ENCODE measurements around the gene STMND1. TPM values are rescaled to one million over a fixed set of nuclear protein-coding genes. Genes with fewer than 3 reads are reported as not detected.

Gene STMND1
- total RNA-seq, 4 donors from 2014 or later: 1.2 TPM; not detected in 3

GRCh38 chr6:17165383-17165782 is 63.5 kb downstream of the STMND1 start:
- no peak overlapping the region for H3K4me3 ChIP-seq (ENCODE audit: low read depth, poor library complexity, severe bottlenecking)
- DNase-seq (ENCODE audit: low spot score in 2 of 2): no peak
- no peak for TF ChIP-seq POLR2A (IDR thresholded peaks at IDR 0.05)
- TF ChIP-seq CTCF (IDR thresholded peaks at IDR 0.05): no peak
- intact Hi-C loops (cut with DNase I; ENCODE audit: low total_unique reads): no loop called here
- 76 to 78% methylated on average over 5 of the region's 5 CpGs for WGBS, 2 donors

- 28 to 32% methylated on average over 9 of the region's 9 CpGs for WGBS, 2 donors
Measured at GRCh38 chr6:17167327-17167979, 65.6 kb downstream of the STMND1 start.

GRCh38 chr6:17169291-17169690 is 67.4 kb downstream of the STMND1 start:
- no peak for DNase-seq (ENCODE audit: low spot score in 2 of 2)
- WGBS, 2 donors: 85 to 91% methylated on average over 6 of the region's 6 CpGs
- no peak overlapping the region for H3K4me3 ChIP-seq (ENCODE audit: low read depth, poor library complexity, severe bottlenecking)
- TF ChIP-seq POLR2A (IDR thresholded peaks at IDR 0.05) (no peak), CTCF (IDR thresholded peaks at IDR 0.05) (no peak)
- intact Hi-C loops (cut with DNase I; ENCODE audit: low total_unique reads): no loop called here

More at GRCh38 chr6:17167327-17167979, 65.6 kb downstream of the STMND1 start:
- intact Hi-C loops (cut with DNase I; ENCODE audit: low total_unique reads): no loop called here
- no peak overlapping the region for H3K4me3 ChIP-seq (ENCODE audit: low read depth, poor library complexity, severe bottlenecking)
- no peak for TF ChIP-seq POLR2A (IDR thresholded peaks at IDR 0.05)
- no peak for TF ChIP-seq CTCF (IDR thresholded peaks at IDR 0.05)
- no peak for DNase-seq (ENCODE audit: low spot score in 2 of 2)

- TF ChIP-seq CTCF (IDR thresholded peaks at IDR 0.05): no peak
- no peak for TF ChIP-seq POLR2A (IDR thresholded peaks at IDR 0.05)
- H3K4me3 ChIP-seq (ENCODE audit: low read depth, poor library complexity, severe bottlenecking): no peak overlapping the region
- no peak for DNase-seq (ENCODE audit: low spot score in 2 of 2)
- intact Hi-C loops (cut with DNase I; ENCODE audit: low total_unique reads): no loop called here
- WGBS, 2 donors: 92 to 96% methylated on average over 6 of the region's 6 CpGs
Measured at GRCh38 chr6:17169711-17170110, 67.9 kb downstream of the STMND1 start.

- H3K4me3 ChIP-seq (ENCODE audit: low read depth, poor library complexity, severe bottlenecking): no peak overlapping the region
- TF ChIP-seq CTCF (IDR thresholded peaks at IDR 0.05): no peak
- TF ChIP-seq POLR2A (IDR thresholded peaks at IDR 0.05): no peak
- intact Hi-C loops (cut with DNase I; ENCODE audit: low total_unique reads): no loop called here
- no peak for DNase-seq (ENCODE audit: low spot score in 2 of 2)
- 40 to 54% methylated on average over 4 of the region's 4 CpGs for WGBS, 2 donors
Measured at GRCh38 chr6:17172836-17173470, 71.1 kb downstream of the STMND1 start.
